GM12892 (cell line): ENCODE results near the gene FLT1.

Experiments
- POLR2A ChIP-seq: IDR thresholded peaks from 2 replicates; pipeline ENCODE4 v1.6.1; 2011; ENCODE audit warnings: low read depth, low read length, control low read depth
- POLR2AphosphoS5 ChIP-seq: IDR thresholded peaks from 2 replicates; pipeline ENCODE4 v1.6.1; 2011; ENCODE audit warnings: low read depth, low read length, control low read depth

DNA sequence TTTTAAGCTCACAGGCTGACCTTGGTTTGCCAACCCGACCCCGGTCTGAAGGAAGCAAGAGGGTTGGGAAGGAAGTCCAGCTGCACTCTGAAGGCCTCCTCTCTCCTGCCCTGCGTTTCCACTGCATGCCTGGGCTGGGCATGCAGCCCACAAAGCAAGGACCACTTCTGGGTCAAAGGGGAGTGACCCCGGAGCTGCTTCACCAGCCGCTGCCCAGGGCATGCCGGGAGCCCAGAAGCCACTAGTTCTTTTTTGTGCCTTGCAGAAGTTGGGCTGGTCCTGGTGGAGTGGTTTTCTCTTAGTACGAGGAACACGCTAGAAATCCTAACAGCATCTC, 166.7 kb downstream of the FLT1 start:
- no peak for TF ChIP-seq POLR2AphosphoS5
- no peak for TF ChIP-seq POLR2A
